GM12878 (cell line): ENCODE results near the gene MORF4L2.

Source experiments
- CTCF ChIP-seq, 3 experiments: IDR thresholded peaks in 2 of 3; conservative IDR thresholded peaks in 1 of 3; 2 replicates each; pipeline ENCODE4 v1.5.1; 2011; ENCODE audit warnings: low read depth in 3 of 3, low read length in 3 of 3, mild to moderate bottlenecking in 3 of 3, control low read depth in 2 of 3, moderate library complexity in 2 of 3, inconsistent platforms in 1 of 3, mixed read lengths in 1 of 3; ENCODE audit not compliant: control insufficient read depth in 2 of 3, insufficient read depth in 1 of 3; ENCODE audit errors: extremely low read depth in 1 of 3
- EP300 ChIP-seq, 2 experiments: fragments of 150-350 bp in 1 of 2; IDR thresholded peaks; 2 replicates each; pipeline ENCODE4 v1.6.1; 2011 to 2012; ENCODE audit warnings: low read depth in 2 of 2, low read length in 2 of 2, borderline replicate concordance in 1 of 2, improper control_type of control experiment in 1 of 2, inconsistent platforms in 1 of 2; ENCODE audit not compliant: control insufficient read depth in 1 of 2
- FOXM1 ChIP-seq: IDR thresholded peaks from 2 replicates; pipeline ENCODE4 v1.6.1; 2012; ENCODE audit warnings: low read depth, mild to moderate bottlenecking, inconsistent platforms, low read length, moderate library complexity
- GABPA ChIP-seq: IDR thresholded peaks from 2 replicates; pipeline ENCODE4 v1.6.1; 2014; ENCODE audit warnings: antibody characterized with exemption, low read depth, mild to moderate bottlenecking, inconsistent platforms
- HDAC2 ChIP-seq: fragments of 200-600 bp; sonication (generic); IDR thresholded peaks from 2 replicates; pipeline ENCODE4 v1.6.1; 2017
- POLR2A ChIP-seq: IDR thresholded peaks from 2 replicates; pipeline ENCODE4 v1.6.1; 2011; ENCODE audit warnings: low read depth, mild to moderate bottlenecking, low read length
- SREBF1 ChIP-seq: IDR thresholded peaks from 2 replicates; pipeline ENCODE4 v1.6.1; 2012; ENCODE audit warnings: mild to moderate bottlenecking, low read length
- USF2 ChIP-seq: IDR thresholded peaks from 2 replicates; pipeline ENCODE4 v1.6.1; 2011; ENCODE audit warnings: low read depth, low read length, improper control_type of control experiment, borderline replicate concordance
- YY1 ChIP-seq: IDR thresholded peaks from 2 replicates; pipeline ENCODE4 v1.6.1; 2011; ENCODE audit warnings: low read depth, mild to moderate bottlenecking, low read length

- no peak for TF ChIP-seq FOXM1
- TF ChIP-seq USF2: no peak
- TF ChIP-seq EP300 (IDR thresholded peaks at IDR 0.05; ENCODE audit: borderline replicate concordance in 1 of 2, control insufficient read depth in 1 of 2, low read depth in 2 of 2, low read length in 2 of 2): no peak
- TF ChIP-seq CTCF (IDR thresholded peaks at IDR 0.05 in 2 of 3, conservative IDR thresholded peaks at IDR 0.05 in 1 of 3; ENCODE audit: control insufficient read depth in 2 of 3, extremely low read depth in 1 of 3, insufficient read depth in 1 of 3, low read depth in 3 of 3, low read length in 3 of 3): no peak
- TF ChIP-seq POLR2A: no peak
- TF ChIP-seq SREBF1: no peak
- TF ChIP-seq HDAC2: no peak
- no peak for TF ChIP-seq YY1
- TF ChIP-seq GABPA: no peak
These were observed 42.5 kb upstream of the MORF4L2 start for GRCh38 chrX:103729015-103729414.
